GM15510 (cell line): Measurements from ENCODE around the gene SGMS1.

ENCODE experiments used
- POLR2A ChIP-seq: IDR thresholded peaks from 3 replicates; pipeline ENCODE4 v1.6.1; 2011; ENCODE audit warnings: borderline replicate concordance; ENCODE audit not compliant: insufficient read length; ENCODE audit errors: extremely low read depth

The SGMS1 gene

GRCh38 chr10:50477287-50478203 is 146.2 kb downstream of the SGMS1 start:
- TF ChIP-seq POLR2A = no peak

- no peak for TF ChIP-seq POLR2A
These were observed 150.0 kb downstream of the SGMS1 start for GRCh38 chr10:50473756-50474155.

GRCh38 chr10:50472914-50473313 is 150.8 kb downstream of the SGMS1 start:
- no peak for TF ChIP-seq POLR2A

- TF ChIP-seq POLR2A = no peak
These were observed 152.2 kb downstream of the SGMS1 start for GRCh38 chr10:50471583-50471975.

GRCh38 chr10:50470798-50471582 is 152.8 kb downstream of the SGMS1 start:
- no peak for TF ChIP-seq POLR2A

- TF ChIP-seq POLR2A = no peak
These were observed 153.4 kb downstream of the SGMS1 start for GRCh38 chr10:50470345-50470744.

GRCh38 chr10:50469778-50470193 is 154.0 kb downstream of the SGMS1 start:
- no peak for TF ChIP-seq POLR2A

- no peak for TF ChIP-seq POLR2A
These were observed 154.5 kb downstream of the SGMS1 start for GRCh38 chr10:50469288-50469687.

GRCh38 chr10:50467209-50467608 is 156.5 kb downstream of the SGMS1 start:
- no peak for TF ChIP-seq POLR2A

- TF ChIP-seq POLR2A = no peak
These were observed 159.7 kb downstream of the SGMS1 start for GRCh38 chr10:50464004-50464409.

GRCh38 chr10:50461834-50462233 is 161.9 kb downstream of the SGMS1 start:
- no peak for TF ChIP-seq POLR2A

GRCh38 chr10:50461123-50461522 is 162.6 kb downstream of the SGMS1 start:
- TF ChIP-seq POLR2A = no peak

- TF ChIP-seq POLR2A = no peak
These were observed 167.0 kb downstream of the SGMS1 start for GRCh38 chr10:50456719-50457118.

- TF ChIP-seq POLR2A = no peak
These were observed 169.8 kb downstream of the SGMS1 start for GRCh38 chr10:50453940-50454339.

- no peak for TF ChIP-seq POLR2A
These were observed 171.2 kb downstream of the SGMS1 start for GRCh38 chr10:50452603-50453002.
